ENCODE measurements around the gene RNF217. TPM values are rescaled to one million over a fixed set of nuclear protein-coding genes. Genes with fewer than 3 reads are reported as not detected.

The RNF217 gene
- total RNA-seq, 3 donors from 2014 or later, result 11.6 to 47.3 (median 15.0) TPM

GRCh38 chr6:124978451-124979293 is 16.4 kb downstream of the RNF217 start:
- no peak for TF ChIP-seq CTCF (IDR thresholded peaks at IDR 0.05)
- ATAC-seq, result no peak
- H3K9me3 ChIP-seq, result peaks cover 4% of the 10 kb centered on the region
- no peaks in the 10 kb centered on the region for H3K36me3 ChIP-seq (ENCODE audit: low read depth)
- DNase-seq, result no peak
- no peak overlapping the region for H3K4me3 ChIP-seq
- H3K4me1 ChIP-seq (ENCODE audit: low read depth), result no peaks in the 10 kb centered on the region
- intact Hi-C loops (cut with DNase I, micrococcal nuclease), result no loop called here

GRCh38 chr6:124979294-124979678 is 17.0 kb downstream of the RNF217 start:
- Histone ChIP-seq H3K4me3 (no peak overlapping the region), H3K36me3 (ENCODE audit: low read depth) (no peaks in the 10 kb centered on the region), H3K9me3 (peaks cover 4% of the 10 kb centered on the region), H3K4me1 (ENCODE audit: low read depth) (no peaks in the 10 kb centered on the region)
- intact Hi-C loops (cut with DNase I, micrococcal nuclease), result no loop called here
- ATAC-seq (no peak), DNase-seq (no peak)
- no peak for TF ChIP-seq CTCF (IDR thresholded peaks at IDR 0.05)

- H3K36me3 ChIP-seq (ENCODE audit: low read depth), result no peaks in the 10 kb centered on the region
- DNase-seq (no peak), ATAC-seq (no peak)
- H3K4me1 ChIP-seq (ENCODE audit: low read depth), result no peaks in the 10 kb centered on the region
- peaks cover 4% of the 10 kb centered on the region for H3K9me3 ChIP-seq
- intact Hi-C loops (cut with DNase I, micrococcal nuclease), result no loop called here
- H3K4me3 ChIP-seq, result no peak overlapping the region
- TF ChIP-seq CTCF (IDR thresholded peaks at IDR 0.05), result no peak
Observed at GRCh38 chr6:124982669-124983068, 20.4 kb downstream of the RNF217 start.

- H3K36me3 ChIP-seq (ENCODE audit: low read depth), result no peaks in the 10 kb centered on the region
- H3K4me1 ChIP-seq (ENCODE audit: low read depth), result no peaks in the 10 kb centered on the region
- ATAC-seq (no peak), DNase-seq (no peak)
- no peak overlapping the region for H3K4me3 ChIP-seq
- no peak for TF ChIP-seq CTCF (IDR thresholded peaks at IDR 0.05)
- peaks cover 3% of the 10 kb centered on the region for H3K9me3 ChIP-seq
- intact Hi-C loops (cut with DNase I, micrococcal nuclease), result no loop called here
Observed at GRCh38 chr6:124983383-124984083, 21.3 kb downstream of the RNF217 start.

GRCh38 chr6:124984668-124985338 is 22.6 kb downstream of the RNF217 start:
- DNase-seq (no peak), ATAC-seq (no peak)
- Histone ChIP-seq H3K9me3 (no peaks in the 10 kb centered on the region), H3K4me1 (ENCODE audit: low read depth) (no peaks in the 10 kb centered on the region), H3K36me3 (ENCODE audit: low read depth) (no peaks in the 10 kb centered on the region), H3K4me3 (no peak overlapping the region)
- no peak for TF ChIP-seq CTCF (IDR thresholded peaks at IDR 0.05)
- intact Hi-C loops (cut with DNase I, micrococcal nuclease), result no loop called here

Data from mucosa of descending colon (tissue), 3 donors.